B cell (primary cell): Measurements from ENCODE around the gene LPO. TPM values are rescaled to one million over a fixed set of nuclear protein-coding genes. Genes with fewer than 3 reads are reported as not detected.

ENCODE experiments used
- ATAC-seq: fragments of 200-7000 bp; cut with Tn5 transposase; one replicate; pipeline ENCODE4 v1.10.0; 2021; ENCODE audit warnings: low read depth, mild to moderate bottlenecking, moderate number of reproducible peaks, moderate library complexity
- CTCF ChIA-PET: fragments of 350-600 bp; sonication (Branson Sonifier 250); formaldehyde crosslinking; loops from one replicate; lab custom pipeline; 2021; ENCODE audit warnings: antibody characterized with exemption, inconsistent platforms; lab: Charles Lee
- POLR2A ChIA-PET: fragments of 350-600 bp; sonication (Branson Sonifier 250); formaldehyde crosslinking; loops from one replicate; lab custom pipeline; 2021; ENCODE audit warnings: antibody characterized with exemption; lab: Charles Lee
- DNase-seq: peaks from one replicate; pipeline ENCODE4 v3.0.0; 2013
- H2AFZ ChIP-seq: 2 replicates; pipeline ENCODE4 v1.6.1; 2012; ENCODE audit warnings: mild to moderate bottlenecking, low read depth, low read length; ENCODE audit not compliant: insufficient read depth, poor library complexity, severe bottlenecking
- H3K27ac ChIP-seq, 2 donors: 1 replicate in 1 of 2; 2 replicates in 1 of 2; pipeline ENCODE4 v1.5.1; 2012 to 2013; ENCODE audit warnings: low read length in 2 of 2, mild to moderate bottlenecking in 2 of 2, moderate library complexity in 1 of 2
- H3K27me3 ChIP-seq, 4 experiments: fragments of 200-600 bp in 1 of 4; sonication (generic) in 1 of 4; replicated peaks in 1 of 4; 1 replicate in 2 of 4; 2 replicates in 2 of 4; pipeline versions ENCODE4 v1.6.1 to v1.7.0; 2013 to 2016; ENCODE audit warnings: low read length in 3 of 4, mild to moderate bottlenecking in 2 of 4, mixed read lengths in 1 of 4, moderate library complexity in 1 of 4; ENCODE audit not compliant: insufficient read depth in 4 of 4, control insufficient read depth in 3 of 4; ENCODE audit errors: control extremely low read depth in 1 of 4
- H3K36me3 ChIP-seq, 2 experiments: replicated peaks in 1 of 2; 1 replicate in 1 of 2; 2 replicates in 1 of 2; pipeline versions ENCODE4 v1.6.1 to v1.7.1; 2013; ENCODE audit warnings: low read length in 1 of 2; ENCODE audit not compliant: insufficient read depth in 2 of 2, control insufficient read depth in 1 of 2; ENCODE audit errors: control extremely low read depth in 1 of 2, extremely low read depth in 1 of 2
- H3K4me1 ChIP-seq, 2 donors: fragments of 200-600 bp in 1 of 2; sonication (generic) in 1 of 2; 1 replicate in 1 of 2; 2 replicates in 1 of 2; pipeline versions ENCODE4 v1.5.1 to v1.6.1; 2013 to 2017; ENCODE audit warnings: low read length in 2 of 2; ENCODE audit not compliant: control insufficient read depth in 2 of 2, insufficient read depth in 2 of 2
- H3K4me2 ChIP-seq: replicated peaks from 2 replicates; pipeline ENCODE3; 2012; ENCODE audit warnings: mild to moderate bottlenecking, low read depth, low read length; ENCODE audit not compliant: poor library complexity, severe bottlenecking
- H3K4me3 ChIP-seq, 5 experiments: fragments of 200-600 bp in 1 of 5; sonication (generic) in 1 of 5; 1 replicate in 3 of 5; 2 replicates in 2 of 5; pipeline versions ENCODE4 v1.5.1 to v1.7.0; 2011 to 2016; ENCODE audit warnings: low read length in 4 of 5, mild to moderate bottlenecking in 4 of 5, low read depth in 2 of 5, control low read depth in 1 of 5, moderate library complexity in 1 of 5; ENCODE audit not compliant: insufficient read depth in 1 of 5; ENCODE audit errors: control extremely low read depth in 1 of 5, extremely low read depth in 1 of 5
- H3K79me2 ChIP-seq: fragments of 200-600 bp; sonication (generic); one replicate; pipeline ENCODE4 v1.6.0; 2016; ENCODE audit warnings: low read length; ENCODE audit not compliant: control insufficient read depth, insufficient read depth
- H3K9ac ChIP-seq: fragments of 200-600 bp; sonication (generic); 2 replicates; pipeline ENCODE4 v1.6.1; 2017; ENCODE audit warnings: mild to moderate bottlenecking, low read length, moderate library complexity
- H3K9me3 ChIP-seq, 3 donors: one replicate each; pipeline versions ENCODE4 v1.6.1 to v1.7.1; 2013; ENCODE audit warnings: low read length in 2 of 3; ENCODE audit not compliant: control insufficient read depth in 2 of 3, insufficient read depth in 1 of 3; ENCODE audit errors: control extremely low read depth in 1 of 3
- H4K20me1 ChIP-seq: 2 replicates; pipeline ENCODE4 v1.6.0; 2012; ENCODE audit warnings: mild to moderate bottlenecking, low read length; ENCODE audit not compliant: insufficient read depth, control insufficient read depth, poor library complexity, severe bottlenecking
- H3K27ac Mint-ChIP-seq: one replicate; pipeline ENCODE4 v1.8.0; 2021; ENCODE audit warnings: mixed read lengths
- H3K27me3 Mint-ChIP-seq: one replicate; pipeline ENCODE4 v1.8.0; 2021; ENCODE audit warnings: mixed read lengths
- H3K4me1 Mint-ChIP-seq: one replicate; pipeline ENCODE4 v1.8.0; 2021; ENCODE audit warnings: mixed read lengths
- H3K4me3 Mint-ChIP-seq: one replicate; pipeline ENCODE4 v1.8.0; 2021; ENCODE audit warnings: mixed read lengths
- H3K9me3 Mint-ChIP-seq: one replicate; pipeline ENCODE4 v1.8.0; 2022; ENCODE audit warnings: mixed read lengths; ENCODE audit not compliant: insufficient read depth
- EZH2 ChIP-seq: IDR thresholded peaks from 2 replicates; pipeline ENCODE4 v1.6.1; 2012; ENCODE audit warnings: borderline replicate concordance, low read depth, mild to moderate bottlenecking, moderate library complexity, low read length; ENCODE audit not compliant: insufficient read depth, poor library complexity, severe bottlenecking
- WGBS: methylation state at CpG from one replicate; pipeline ENCODE4 v1.1.5; 2013; ENCODE audit warnings: missing lambda C conversion rate; ENCODE audit not compliant: insufficient coverage; 5-methylcytosine and 5-hydroxymethylcytosine counted together
- intact Hi-C: fragments of 100-400 bp; cut with micrococcal nuclease; formaldehyde crosslinking; loops from one replicate; pipeline ENCODE4 v1.10.0; 2022
- polyA plus RNA-seq: library from polyadenylated mRNA; depleted of rRNA; stranded (reverse); fragments of >200 nt; gene quantifications from 2 replicates; pipeline ENCODE4 v1.2.3, GENCODE V29; 2012
- total RNA-seq, 2 donors: library from RNA; stranded (reverse); fragments of 120-200 nt in 1 of 2; gene quantifications; 1 replicate in 1 of 2; 2 replicates in 1 of 2; pipeline versions ENCODE4 v1.2.3 to v1.2.4, GENCODE V29; 2013 to 2022
- TF ChIP-seq, protein P1 (sequence below): fragments of 200-600 bp; IDR thresholded peaks from one replicate; pipeline ENCODE4 v1.8.0; 2022; ENCODE audit warnings: antibody characterized with exemption, mild to moderate bottlenecking

LPO gene
- total and polyA plus RNA-seq, 2 donors (not counting 1 experiment from before 2014, with no cell fraction given) = not detected

- Histone ChIP-seq H2AFZ (no peak overlapping the region), H3K4me1 (no peaks in the 10 kb centered on the region), H3K27me3 (peaks cover 0 to 7% (median 0%) of the 10 kb centered on the region in 4 experiments), H4K20me1 (no peaks in the 10 kb centered on the region), H3K9ac (no peak overlapping the region), H3K4me3 (no peak overlapping the region), H3K9me3 (peaks cover 0 to 3% (median 0%) of the 10 kb centered on the region in 3 donors), H3K79me2 (no peaks in the 10 kb centered on the region), H3K36me3 (no peaks in the 10 kb centered on the region), H3K27ac (no peak overlapping the region), H3K4me2 (no peak overlapping the region)
- ATAC-seq (no peak), DNase-seq (no peak)
- H3K4me1 Mint-ChIP-seq = peaks cover 3% of the 10 kb centered on the region
- H3K4me3 Mint-ChIP-seq = no peak overlapping the region
- intact Hi-C loops = no loop called here
- H3K27ac Mint-ChIP-seq = no peak overlapping the region
- POLR2A ChIA-PET = no interaction called here
- CTCF ChIA-PET = interaction anchor here (1.1 kb wide), 1 partner anchor 21 kb away, joined by 4 read pairs; no protein-coding TSS in a partner anchor
- TF ChIP-seq, protein P1, sequence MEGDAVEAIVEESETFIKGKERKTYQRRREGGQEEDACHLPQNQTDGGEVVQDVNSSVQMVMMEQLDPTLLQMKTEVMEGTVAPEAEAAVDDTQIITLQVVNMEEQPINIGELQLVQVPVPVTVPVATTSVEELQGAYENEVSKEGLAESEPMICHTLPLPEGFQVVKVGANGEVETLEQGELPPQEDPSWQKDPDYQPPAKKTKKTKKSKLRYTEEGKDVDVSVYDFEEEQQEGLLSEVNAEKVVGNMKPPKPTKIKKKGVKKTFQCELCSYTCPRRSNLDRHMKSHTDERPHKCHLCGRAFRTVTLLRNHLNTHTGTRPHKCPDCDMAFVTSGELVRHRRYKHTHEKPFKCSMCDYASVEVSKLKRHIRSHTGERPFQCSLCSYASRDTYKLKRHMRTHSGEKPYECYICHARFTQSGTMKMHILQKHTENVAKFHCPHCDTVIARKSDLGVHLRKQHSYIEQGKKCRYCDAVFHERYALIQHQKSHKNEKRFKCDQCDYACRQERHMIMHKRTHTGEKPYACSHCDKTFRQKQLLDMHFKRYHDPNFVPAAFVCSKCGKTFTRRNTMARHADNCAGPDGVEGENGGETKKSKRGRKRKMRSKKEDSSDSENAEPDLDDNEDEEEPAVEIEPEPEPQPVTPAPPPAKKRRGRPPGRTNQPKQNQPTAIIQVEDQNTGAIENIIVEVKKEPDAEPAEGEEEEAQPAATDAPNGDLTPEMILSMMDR = no peak
- no peak for TF ChIP-seq EZH2
- H3K9me3 Mint-ChIP-seq = no peaks in the 10 kb centered on the region
- H3K27me3 Mint-ChIP-seq = peaks cover 20% of the 10 kb centered on the region
- 98% methylated on average over 20 of the region's 21 CpGs for WGBS
Measured at GRCh38 chr17:58271216-58271931, 33.0 kb downstream of the LPO start.
